Lung microvascular endothelial cell (primary cell): ENCODE results near the gene SIAH3. TPM values are rescaled to one million over a fixed set of nuclear protein-coding genes. Genes with fewer than 3 reads are reported as not detected.

Experiments used
- DNase-seq, 2 donors: peaks; one replicate each; pipeline versions ENCODE4 v3.0.0 to v3.0.0-alpha.2; 2010; ENCODE audit warnings: low read depth in 2 of 2
- total RNA-seq: library from RNA; depleted of rRNA; stranded (reverse); fragments of >200 nt; gene quantifications from 2 replicates; pipeline ENCODE4 v1.2.1, GENCODE V29; 2014

SIAH3 gene
- total RNA-seq, 1 donor from 2014 or later, result not detected

DNA sequence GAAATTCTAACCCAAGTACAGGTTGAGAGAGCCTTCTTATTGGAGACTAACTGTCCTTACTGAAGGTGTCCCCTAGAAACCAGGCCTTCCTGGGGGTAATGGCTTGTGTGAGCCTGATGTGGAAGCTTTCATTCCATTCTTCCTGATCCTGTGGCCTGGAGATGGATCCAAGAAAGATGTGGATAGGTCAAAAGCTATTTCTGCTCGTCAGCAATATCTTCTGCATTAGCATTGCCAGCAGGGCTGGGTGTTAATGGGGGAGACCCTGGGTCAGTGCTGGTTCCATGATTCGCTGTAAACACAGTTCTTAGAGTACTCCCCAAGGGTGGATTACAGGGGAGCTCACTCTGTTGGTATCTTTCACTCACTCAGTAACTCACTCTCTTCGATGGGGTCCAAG lies 106.6 kb downstream of the SIAH3 start:
- DNase-seq, result no peak

DNA sequence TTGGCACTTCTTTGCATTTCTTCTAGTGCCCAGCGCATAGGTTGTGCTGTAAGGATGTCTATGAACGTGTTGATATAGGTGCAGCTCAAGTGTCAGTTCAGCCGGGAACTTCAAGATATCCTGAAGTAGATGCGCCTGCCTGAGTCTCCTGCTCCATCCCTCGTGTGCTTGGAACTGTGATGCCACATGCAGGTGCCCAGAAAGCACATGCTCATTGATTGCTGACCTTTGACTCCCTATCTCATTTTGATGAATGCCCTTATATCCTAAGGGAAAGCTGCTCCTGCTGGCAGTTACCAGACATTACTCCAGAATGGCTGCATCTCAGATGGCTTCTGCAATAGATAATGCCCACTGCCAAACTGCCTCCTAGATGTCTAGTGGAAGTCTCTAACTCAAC lies 108.6 kb downstream of the SIAH3 start:
- no peak for DNase-seq

DNA sequence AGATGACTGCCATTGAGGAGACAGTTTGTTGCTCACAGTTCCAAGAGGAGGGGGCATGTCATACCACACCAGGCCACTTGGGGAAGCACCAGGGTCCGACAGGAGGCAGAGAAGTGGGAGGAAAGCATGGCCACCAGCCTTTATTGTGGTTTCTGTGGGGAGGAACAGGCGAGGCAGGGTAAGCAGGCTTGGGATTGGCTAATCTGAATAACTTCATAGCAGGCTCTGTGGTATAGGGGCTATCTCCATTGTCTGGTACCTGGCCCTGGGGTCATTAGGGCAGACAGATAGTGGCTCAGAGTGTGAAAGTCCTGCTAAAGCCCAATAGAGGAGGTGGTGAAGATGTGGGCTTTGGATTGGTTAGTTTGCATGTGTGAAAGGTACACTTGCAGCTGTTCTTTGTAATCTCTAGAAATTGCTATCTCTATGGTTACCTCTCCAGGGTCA lies 114.0 kb downstream of the SIAH3 start:
- DNase-seq, result no peak

DNA sequence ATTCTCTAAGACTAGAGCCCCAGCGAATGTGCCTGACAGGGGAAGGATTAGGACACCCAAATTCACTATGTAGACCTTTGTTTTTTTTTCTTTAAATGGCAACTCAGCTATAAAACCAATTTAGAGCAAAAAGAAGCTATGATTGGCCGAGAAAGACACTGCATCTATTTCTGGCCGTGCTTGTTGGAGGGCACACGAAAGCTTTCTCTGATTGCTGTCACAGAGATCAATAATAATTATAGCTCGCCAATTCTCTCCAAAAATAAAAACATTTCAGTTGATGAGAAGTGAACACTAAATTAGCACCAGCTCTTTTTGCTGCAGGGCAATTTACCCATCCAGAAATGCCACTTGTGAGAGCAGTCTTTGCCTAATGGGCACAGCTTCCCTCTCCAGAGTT lies 118.2 kb downstream of the SIAH3 start:
- no peak for DNase-seq

DNA sequence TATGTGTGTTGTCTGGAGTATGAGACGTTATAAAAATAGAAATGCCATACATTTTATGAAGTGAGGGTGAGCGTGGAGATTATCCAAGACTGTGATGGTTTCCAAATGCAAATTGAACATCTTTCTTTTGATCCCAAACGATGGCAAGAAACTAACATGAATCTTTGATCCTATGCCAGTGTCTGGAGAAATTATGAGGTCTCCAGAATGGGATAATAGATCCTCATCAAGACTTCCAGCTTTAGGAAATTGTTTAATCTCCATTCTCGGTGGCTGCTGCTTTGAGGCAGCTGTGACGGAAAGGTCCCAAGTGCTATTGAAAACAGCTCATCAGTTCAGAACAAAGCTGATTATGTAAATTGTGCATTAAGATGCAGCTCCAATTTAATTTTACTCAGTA lies 118.6 kb downstream of the SIAH3 start:
- no peak for DNase-seq

DNA sequence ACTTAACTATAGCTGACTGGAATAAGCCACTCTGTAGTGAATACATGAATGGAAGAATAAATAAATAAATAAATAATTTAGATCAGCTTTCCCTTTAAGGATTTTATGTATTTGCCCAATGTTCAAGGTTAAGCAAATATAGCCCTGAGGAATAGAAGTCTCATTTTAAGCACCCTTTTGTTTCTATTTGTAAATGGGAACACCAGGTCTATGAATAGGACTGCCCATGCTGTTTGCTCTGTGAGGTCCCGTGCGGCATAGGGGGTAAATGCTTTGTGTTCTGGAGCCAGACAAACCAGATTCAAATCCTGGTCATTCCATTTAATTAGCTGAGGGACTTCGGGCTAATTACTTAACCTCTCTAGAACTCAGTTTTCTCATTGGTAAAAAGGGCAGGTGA lies 120.1 kb downstream of the SIAH3 start:
- no peak for DNase-seq

DNA sequence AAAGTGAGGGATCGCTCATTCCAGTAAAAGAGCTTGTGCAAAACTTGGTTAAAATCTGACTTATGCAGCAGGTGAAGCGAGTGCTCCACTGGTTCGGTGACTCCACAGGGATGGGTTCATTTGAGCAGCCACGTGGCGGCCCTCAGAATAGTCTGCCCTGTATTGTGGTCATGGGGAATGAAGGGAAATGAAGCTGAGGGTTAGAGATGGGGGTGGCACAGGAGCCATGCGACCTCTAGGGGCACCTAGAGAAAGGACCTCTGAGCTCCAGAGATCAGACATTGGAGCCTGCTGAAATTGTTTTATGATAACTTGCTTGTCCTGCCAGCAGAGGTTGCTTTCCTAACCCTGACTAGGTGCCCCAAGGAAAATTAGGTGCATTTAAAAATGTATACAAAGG lies 122.8 kb downstream of the SIAH3 start:
- DNase-seq, result peak in 1 of 2 donors; percentile 6

Other genes starting within 250 kb of the SIAH3 start
- gene ERICH6B, start 236.0 kb downstream of the SIAH3 start, total RNA-seq, result not detected in 2 replicates
- not detected in 2 replicates for gene CBY2, start 149.4 kb downstream of the SIAH3 start, total RNA-seq
- 7.8 and 10.3 TPM in 2 replicates for gene ZC3H13, start 201.0 kb upstream of the SIAH3 start, total RNA-seq